GM19397 (cell line): Measurements from ENCODE around the gene LLGL1.
A peak's percentile ranks its signal among the peaks of the same experiment; 100 is the strongest.

Experiments used
- ATAC-seq: cut with Tn5 transposase; IDR thresholded peaks from one replicate; pipeline ENCODE4 v1.9.1; 2021; ENCODE audit warnings: mild to moderate bottlenecking, moderate library complexity; ENCODE audit not compliant: unreplicated experiment

The LLGL1 gene

DNA sequence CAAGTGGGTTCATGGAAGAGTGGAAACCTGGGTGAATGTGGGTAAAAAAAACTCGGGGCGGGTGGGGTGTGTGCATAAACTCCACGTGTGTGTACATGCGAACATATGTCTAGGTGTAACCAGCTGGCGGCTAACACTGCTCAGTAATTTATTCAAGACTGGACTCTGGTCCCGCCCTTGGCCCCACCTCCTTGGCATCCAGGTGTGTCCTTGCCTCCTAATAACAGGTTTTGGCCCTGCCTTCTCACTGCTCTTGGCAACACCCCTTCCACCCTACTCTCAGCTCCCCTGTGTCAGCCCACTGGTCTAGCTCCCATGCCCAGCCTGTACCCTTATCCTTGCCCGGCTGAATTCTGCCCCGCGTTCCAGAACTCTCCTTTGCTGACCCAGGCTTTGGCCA, 24.8 kb downstream of the LLGL1 start:
- no peak for ATAC-seq

DNA sequence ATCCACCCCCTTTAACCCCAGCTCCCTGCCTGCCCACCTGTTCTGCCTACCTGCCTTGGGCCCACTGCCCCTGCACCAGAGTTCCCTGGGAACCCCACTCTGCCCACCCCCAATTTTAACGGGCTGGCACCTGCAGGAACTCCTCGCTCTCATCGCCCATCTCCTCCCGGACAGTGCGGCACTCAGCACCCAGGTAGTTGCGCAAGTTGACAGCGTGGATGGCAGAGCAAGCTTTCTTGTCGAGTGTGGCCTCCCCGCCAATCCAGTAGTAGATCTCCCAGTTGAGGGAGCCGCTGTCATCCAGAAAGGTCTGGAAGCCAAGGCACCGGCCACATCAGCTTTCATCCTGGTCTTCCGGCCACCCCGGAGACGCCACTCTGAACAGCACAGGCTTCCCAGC, 25.3 kb downstream of the LLGL1 start:
- ATAC-seq = no peak

- ATAC-seq = no peak
Measured at GRCh38 chr17:18251204-18251603, 25.8 kb downstream of the LLGL1 start.

- ATAC-seq = no peak
Measured at GRCh38 chr17:18252160-18252559, 26.7 kb downstream of the LLGL1 start.

GRCh38 chr17:18253187-18253884, 27.9 kb downstream of the LLGL1 start:
- ATAC-seq = no peak

GRCh38 chr17:18253947-18254821, 28.7 kb downstream of the LLGL1 start:
- no peak for ATAC-seq

DNA sequence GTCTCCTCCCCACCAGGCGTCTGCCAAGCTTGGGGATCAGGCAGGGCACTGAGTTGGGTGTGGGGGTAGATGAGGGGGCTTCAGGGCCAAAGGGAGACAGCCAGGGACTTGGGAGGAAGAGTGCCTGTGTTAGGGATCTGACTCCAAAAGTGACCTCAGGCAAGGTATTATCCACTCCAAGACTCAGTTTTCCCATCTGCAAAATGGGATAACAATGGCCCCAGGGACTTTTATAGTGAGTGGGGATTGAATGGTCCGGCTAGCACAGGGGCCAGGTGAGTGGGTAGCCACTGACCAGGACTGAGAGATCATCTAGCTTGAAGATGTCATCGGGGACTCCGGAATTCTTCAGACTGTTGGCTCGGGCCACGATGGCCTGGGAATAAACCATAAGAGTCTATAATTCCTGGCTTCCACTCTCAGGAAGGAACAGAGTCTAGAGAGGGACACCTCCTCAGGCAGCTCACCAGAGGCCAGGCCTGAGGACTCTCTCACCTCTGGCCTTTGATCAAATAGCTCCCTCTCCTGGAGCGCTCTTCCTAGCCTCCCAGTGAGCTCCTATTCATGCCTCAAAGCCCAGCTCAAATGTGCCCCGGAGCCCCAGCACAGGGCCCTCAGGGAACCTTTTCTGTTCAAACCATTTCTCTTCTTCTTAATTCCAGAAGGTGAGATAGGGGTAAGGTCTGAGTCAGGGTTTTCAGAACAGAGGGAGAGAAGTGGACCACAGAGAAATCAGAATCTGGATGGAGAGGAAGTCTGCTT, 29.6 kb downstream of the LLGL1 start:
- ATAC-seq = no peak

GRCh38 chr17:18256351-18256750, 30.9 kb downstream of the LLGL1 start:
- no peak for ATAC-seq

DNA sequence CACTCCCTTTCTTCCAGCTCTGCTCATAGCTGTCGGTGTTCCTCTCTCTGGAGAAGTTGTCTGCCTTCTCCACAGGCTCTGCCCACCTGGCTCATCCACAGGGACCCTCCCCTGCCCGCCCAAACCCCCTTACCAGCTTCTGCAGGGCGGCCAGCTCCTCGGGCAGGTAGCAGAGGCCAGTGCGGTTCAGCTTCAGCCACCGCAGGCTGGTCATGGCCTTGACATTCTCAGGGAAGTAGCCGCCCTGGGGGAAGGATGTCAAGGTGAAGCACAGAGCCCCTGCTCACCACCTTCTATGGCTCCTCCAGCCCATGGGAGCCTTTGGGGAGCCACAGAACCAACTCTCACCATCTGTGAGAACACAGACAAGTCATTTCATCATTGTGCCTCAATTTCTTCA, 31.3 kb downstream of the LLGL1 start:
- ATAC-seq = no peak

GRCh38 chr17:18257268-18257981, 32.0 kb downstream of the LLGL1 start:
- no peak for ATAC-seq

DNA sequence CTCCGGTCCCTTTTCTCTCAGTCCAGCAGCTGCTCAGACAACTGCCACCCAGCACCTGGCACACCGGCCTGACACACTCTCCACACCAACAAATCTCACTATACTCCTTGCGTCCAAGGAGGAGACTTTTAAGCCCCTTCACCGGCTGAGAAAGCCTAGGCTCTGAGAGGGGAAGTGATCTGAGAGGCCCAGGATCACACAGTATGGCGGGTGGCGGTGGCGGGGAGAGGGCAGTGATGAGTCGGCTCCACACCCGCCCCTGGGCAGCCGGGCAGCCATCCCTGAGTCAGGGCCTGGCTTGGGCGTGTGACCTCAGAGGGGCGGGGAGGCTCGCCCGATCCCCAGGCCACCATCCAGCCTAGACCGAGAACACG, 32.5 kb downstream of the LLGL1 start:
- ATAC-seq = peak; percentile 13

- ATAC-seq = peak; percentile 32
Measured at GRCh38 chr17:18258356-18259038, 33.1 kb downstream of the LLGL1 start, which contains the start of gene FLII. Gene FLII (minus strand): TSS chr17:18258738. CDS start chr17:18258690, 48 bp downstream.

DNA sequence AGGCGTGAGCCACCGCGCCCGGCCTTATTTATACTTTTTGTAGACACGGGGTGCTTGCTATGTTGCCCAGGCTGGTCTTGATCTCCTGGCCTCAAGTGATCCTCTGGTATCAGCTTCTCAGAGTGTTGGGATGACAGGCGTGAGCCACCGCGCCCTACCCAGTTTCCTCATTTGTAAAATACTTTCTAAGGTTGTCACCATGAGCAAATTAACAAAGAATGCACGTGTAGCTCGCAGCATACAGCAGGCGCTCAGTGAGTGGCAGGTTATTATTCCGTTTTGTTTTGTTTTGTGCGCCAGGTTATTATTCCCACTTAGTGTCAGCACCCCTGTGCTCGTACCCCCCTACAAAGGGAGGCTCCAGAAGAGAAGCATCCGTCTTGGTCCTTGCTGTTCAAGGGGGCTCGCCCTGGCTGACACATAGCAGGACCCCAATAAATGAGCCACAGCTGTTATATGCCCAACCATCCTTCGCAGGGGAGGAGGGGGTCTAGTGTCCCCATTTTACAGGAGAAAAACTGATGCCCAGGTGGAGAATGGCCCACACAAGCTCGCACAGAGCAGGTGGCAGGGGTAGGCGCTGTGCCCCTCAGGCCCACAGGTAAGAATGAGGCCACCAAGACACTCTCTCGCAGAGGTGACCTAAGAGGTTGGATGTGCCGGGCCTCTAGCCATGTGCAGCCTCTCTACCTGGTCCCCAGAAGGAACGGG, 34.3 kb downstream of the LLGL1 start:
- no peak for ATAC-seq

- peak; percentile 75 for ATAC-seq
Measured at GRCh38 chr17:18260332-18261145, 35.1 kb downstream of the LLGL1 start, which contains the start of gene MIEF2. Gene MIEF2 (plus strand): TSS chr17:18260662. CDS start chr17:18262721, 2,059 bp downstream.

DNA sequence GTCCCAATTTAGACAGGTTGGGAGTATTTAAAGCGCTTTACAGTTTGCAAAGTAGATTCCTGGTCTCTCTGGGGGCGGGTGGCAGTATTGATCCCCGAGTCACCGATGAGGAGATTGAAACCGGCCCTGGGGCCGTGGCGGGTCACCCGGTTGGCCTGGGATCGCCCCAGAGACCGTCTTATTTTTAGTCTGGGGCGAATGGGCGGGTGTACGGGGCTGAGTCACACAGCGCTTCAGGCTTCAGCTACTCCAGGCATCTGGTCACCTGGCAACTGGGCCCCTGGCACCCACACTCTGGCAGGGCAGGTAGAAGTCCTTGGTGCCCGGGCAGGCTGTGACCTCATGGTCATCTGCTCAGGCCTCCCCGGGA, 35.7 kb downstream of the LLGL1 start:
- peak; percentile 1 for ATAC-seq

DNA sequence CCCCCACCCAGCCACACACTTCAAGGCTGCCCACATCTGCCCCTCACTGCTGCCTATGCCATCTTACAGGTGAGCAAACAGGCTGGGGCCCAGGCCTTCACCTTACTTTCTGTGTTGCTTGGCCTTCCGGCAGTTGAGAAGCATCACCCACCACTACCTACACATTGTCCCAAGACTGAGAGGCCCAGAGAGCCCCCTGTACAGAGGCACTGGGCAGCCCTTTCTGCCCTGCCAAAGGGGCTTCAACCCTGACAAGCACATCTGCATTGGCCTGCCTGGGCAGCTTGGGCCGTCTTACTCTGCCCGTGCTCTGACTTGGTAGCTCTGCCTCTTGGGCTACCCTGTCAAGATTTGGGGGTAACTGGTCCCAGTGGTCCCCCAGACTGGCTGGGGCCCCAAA, 36.2 kb downstream of the LLGL1 start:
- no peak for ATAC-seq

GRCh38 chr17:18262111-18262510, 36.7 kb downstream of the LLGL1 start:
- no peak for ATAC-seq

DNA sequence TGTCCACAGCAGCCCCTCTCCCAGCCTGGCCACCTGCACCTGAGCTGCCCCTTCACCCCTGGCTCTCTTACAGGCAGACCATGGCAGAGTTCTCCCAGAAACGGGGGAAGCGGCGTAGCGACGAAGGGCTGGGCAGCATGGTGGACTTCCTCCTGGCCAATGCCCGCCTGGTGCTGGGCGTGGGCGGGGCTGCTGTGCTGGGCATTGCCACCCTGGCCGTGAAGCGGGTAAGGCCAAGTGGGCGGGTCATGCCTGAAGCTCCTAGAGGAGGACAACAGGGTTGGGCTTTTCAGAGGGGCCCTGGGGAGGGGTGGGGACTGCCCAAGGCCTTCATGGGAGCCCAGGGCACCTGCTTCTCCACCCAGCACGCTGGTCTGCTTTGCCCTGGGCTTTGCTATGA, 37.2 kb downstream of the LLGL1 start:
- ATAC-seq = no peak
